HL-60 (cell line): ENCODE measurements around the gene CACTIN.

Source experiments
- DNase-seq, 2 experiments: peaks; one replicate each; pipeline ENCODE4 v3.0.0-alpha.2; 2010 to 2020; ENCODE audit warnings: low read depth in 1 of 2, low spot score in 1 of 2
- H3K27ac ChIP-seq: fragments of 250-450 bp; sonication (Bioruptor Pico); replicated peaks from 2 replicates; pipeline ENCODE4 v1.5.1; 2020; ENCODE audit warnings: mild to moderate bottlenecking, moderate library complexity
- H3K27me3 ChIP-seq: fragments of 250-450 bp; sonication (Bioruptor Pico); 2 replicates; pipeline ENCODE4 v1.5.1; 2021; ENCODE audit warnings: mild to moderate bottlenecking, moderate library complexity; ENCODE audit not compliant: insufficient read depth, poor library complexity, severe bottlenecking
- H3K4me3 ChIP-seq: replicated peaks from 2 replicates; pipeline ENCODE4 v1.5.1; 2011; ENCODE audit warnings: mild to moderate bottlenecking, control low read depth, low read length; ENCODE audit not compliant: insufficient read depth
- CTCF ChIP-seq: IDR thresholded peaks from one replicate; pipeline ENCODE4 v1.5.1; 2011; ENCODE audit warnings: low read length, control low read depth, inconsistent platforms; ENCODE audit not compliant: insufficient read depth
- GABPA ChIP-seq: IDR thresholded peaks from 2 replicates; pipeline ENCODE4 v1.6.1; 2012; ENCODE audit warnings: low read depth
- POLR2AphosphoS5 ChIP-seq: IDR thresholded peaks from 2 replicates; pipeline ENCODE4 v1.6.1; 2012; ENCODE audit warnings: low read depth
- REST ChIP-seq: IDR thresholded peaks from 2 replicates; pipeline ENCODE4 v1.6.1; 2012; ENCODE audit warnings: low read depth; ENCODE audit not compliant: insufficient replicate concordance
- SPI1 ChIP-seq: IDR thresholded peaks from 2 replicates; pipeline ENCODE4 v1.6.1; 2012; ENCODE audit warnings: low read depth, mild to moderate bottlenecking, borderline replicate concordance

Gene CACTIN

DNA sequence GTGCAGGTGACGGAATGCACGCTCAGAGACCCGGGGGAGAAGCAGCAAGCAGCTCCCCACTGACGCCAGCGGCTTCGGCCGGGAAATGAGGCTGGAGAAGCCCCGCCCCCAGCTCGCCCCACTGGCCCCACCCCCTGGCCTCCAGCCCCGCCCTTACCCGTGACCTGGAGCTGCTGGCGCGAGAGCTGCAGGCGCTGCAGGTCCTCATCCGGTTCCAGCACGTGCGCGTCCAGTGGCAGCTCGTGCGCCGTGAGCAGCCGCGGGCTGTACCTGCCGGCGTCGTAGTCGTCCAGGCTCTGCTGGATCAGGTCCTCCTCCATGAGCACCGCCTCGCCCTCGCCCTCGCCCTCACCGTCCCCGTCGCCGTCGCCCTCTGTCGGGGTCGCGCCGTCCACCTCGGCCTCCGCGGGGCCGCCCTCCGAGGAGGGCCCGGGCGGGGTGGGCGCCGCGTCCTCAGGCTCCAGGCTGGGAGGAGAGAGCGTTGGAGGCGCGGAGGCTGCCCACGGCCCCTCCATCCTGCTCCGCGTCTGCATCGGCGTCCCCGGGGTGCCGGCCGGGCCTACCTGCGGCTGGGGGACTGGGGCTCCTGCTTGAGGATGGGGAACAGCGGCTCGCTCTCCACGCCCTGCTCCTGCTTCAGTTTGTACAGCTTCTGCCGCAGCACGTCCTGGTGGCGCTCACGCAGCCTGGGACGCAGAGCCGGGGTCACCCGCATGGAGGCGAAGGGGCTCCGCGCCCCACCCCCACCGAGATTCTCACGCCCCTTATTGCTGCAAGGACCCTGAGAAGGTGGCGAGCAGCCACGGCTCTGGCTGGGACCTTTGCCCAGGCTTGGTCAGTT lies 13.5 kb downstream of the CACTIN start:
- no peak for DNase-seq
- Histone ChIP-seq H3K27ac (no peak overlapping the region), H3K4me3 (no peak overlapping the region), H3K27me3 (no peaks in the 10 kb centered on the region)
- TF ChIP-seq REST (no peak), SPI1 (no peak), POLR2AphosphoS5 (no peak), CTCF (no peak), GABPA (no peak)

- H3K27ac ChIP-seq, result no peak overlapping the region
- H3K4me3 ChIP-seq, result no peak overlapping the region
- H3K27me3 ChIP-seq, result no peaks in the 10 kb centered on the region
- DNase-seq, result no peak
- no peak for TF ChIP-seq POLR2AphosphoS5
- TF ChIP-seq REST, result no peak
- no peak for TF ChIP-seq SPI1
- TF ChIP-seq CTCF, result no peak
- no peak for TF ChIP-seq GABPA
These were observed 14.3 kb downstream of the CACTIN start for GRCh38 chr19:3612330-3612729.

- DNase-seq, result no peak
- TF ChIP-seq CTCF (no peak), REST (no peak), POLR2AphosphoS5 (no peak), GABPA (no peak), SPI1 (no peak)
- Histone ChIP-seq H3K4me3 (no peak overlapping the region), H3K27me3 (no peaks in the 10 kb centered on the region), H3K27ac (no peak overlapping the region)
These were observed 14.7 kb downstream of the CACTIN start for GRCh38 chr19:3611841-3612240.
